22Rv1 (cell line): ENCODE measurements around the gene MORC3.

Experiments
- H3K27ac ChIP-seq: fragments of 450-650 bp; 2 replicates; pipeline ENCODE4 v1.5.1; 2017
- CTCF ChIP-seq: fragments of 450-650 bp; IDR thresholded peaks from 2 replicates; pipeline ENCODE4 v1.5.1; 2017; ENCODE audit warnings: mild to moderate bottlenecking
- ZFX ChIP-seq: fragments of 450-650 bp; IDR thresholded peaks from 2 replicates; pipeline ENCODE4 v1.6.1; 2017; ENCODE audit warnings: antibody characterized with exemption, borderline replicate concordance

The MORC3 gene

DNA sequence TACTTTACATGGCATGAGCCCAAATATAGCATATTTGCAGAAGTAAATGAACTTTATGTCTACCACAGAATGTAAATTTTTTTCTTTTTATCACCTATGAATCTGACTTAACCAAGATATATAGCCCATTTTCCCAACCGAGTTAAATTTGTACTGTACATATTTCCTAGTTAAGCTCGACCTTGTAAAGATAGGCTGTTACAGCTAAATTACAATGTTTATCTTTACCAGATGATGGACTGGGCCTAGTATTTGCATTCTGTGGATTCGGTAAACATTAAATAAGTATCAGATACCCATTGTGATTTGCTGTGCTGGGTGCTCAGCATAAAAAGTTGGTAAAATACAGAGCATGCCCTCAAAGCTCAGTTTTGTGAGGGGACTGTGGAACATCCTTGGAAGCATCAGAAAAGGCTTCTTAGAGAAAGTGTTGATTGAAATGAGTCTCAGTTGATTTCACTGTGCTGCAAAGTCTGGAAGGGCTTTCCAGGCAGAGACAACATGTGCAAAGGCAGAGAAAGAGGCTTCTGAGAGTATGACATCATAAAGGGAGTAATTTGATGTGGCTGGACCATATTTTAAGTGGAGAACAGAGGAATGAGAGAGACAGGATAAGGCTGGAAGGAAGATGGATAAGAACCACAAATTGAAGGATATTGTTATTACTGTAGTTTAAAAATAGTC is 27.4 kb downstream of the MORC3 start:
- H3K27ac ChIP-seq = peak overlapping the region; percentile 45
- TF ChIP-seq ZFX = no peak
- TF ChIP-seq CTCF = no peak

GRCh38 chr21:36347962-36348328 is 27.9 kb downstream of the MORC3 start:
- H3K27ac ChIP-seq = peak overlapping the region; percentile 45; the same call in 1 of the 2 replicates
- TF ChIP-seq CTCF (no peak), ZFX (no peak)

DNA sequence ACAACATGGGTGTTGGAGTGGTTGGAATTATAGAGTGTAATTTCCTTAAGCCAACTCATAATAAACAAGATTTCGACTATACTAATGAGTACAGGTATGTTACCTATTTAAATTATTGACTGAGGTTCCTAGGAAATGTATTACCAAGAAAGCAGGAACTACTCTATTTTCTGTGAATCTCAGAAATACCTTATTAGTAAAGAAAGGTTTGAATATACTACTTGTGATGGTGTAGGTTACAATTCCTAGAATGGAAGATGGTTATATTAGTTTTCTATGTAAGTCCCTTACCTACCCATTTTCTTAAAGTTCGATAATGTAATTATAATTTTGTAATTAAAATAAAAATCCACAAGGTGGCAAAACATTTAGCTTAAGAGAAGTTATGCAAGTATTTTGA is 29.3 kb downstream of the MORC3 start:
- no peak overlapping the region for H3K27ac ChIP-seq
- TF ChIP-seq ZFX (no peak), CTCF (no peak)

- TF ChIP-seq ZFX (no peak), CTCF (no peak)
- H3K27ac ChIP-seq = no peak overlapping the region
These were observed 30.4 kb downstream of the MORC3 start for GRCh38 chr21:36350282-36350910.

DNA sequence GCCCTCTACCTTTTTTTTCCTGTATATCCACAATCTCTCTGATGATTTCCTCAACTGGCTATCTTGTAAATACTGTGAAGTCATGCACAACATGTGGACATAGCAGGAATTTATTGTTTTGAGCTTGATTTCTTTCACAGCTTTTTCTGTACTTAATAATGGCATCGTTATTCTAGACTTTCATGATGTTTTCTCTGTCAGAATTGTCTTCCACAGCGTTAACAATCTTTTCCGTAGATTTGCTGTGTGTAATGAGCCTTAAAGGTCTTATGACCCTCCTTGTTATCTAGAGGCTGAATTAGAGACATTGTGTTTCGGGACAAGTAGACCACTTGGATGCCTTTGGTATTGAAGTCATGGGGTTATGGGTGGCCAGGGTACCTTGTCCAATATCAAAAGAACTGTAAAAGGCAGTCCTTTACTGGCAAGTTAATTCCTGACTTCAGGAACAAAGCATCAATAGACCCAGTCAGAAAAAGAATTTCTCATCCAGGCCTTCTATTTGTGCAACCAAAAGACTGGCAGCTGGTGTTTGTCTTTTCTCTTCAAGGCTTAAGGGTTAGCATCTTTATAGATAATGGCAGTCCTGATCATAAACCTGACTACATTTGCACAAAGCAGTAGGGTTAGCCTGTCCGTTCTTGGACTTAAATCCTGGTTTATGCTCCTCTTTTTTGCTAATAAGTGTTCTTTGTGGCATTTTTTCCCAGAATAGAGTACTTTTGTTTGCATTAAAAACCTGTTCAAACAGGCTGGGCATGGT is 35.1 kb downstream of the MORC3 start:
- TF ChIP-seq ZFX = no peak
- TF ChIP-seq CTCF = no peak
- no peak overlapping the region for H3K27ac ChIP-seq

- TF ChIP-seq CTCF (no peak), ZFX (no peak)
These were observed 35.9 kb downstream of the MORC3 start for GRCh38 chr21:36355868-36356267.

GRCh38 chr21:36359185-36359584 is 39.2 kb downstream of the MORC3 start:
- no peak overlapping the region for H3K27ac ChIP-seq
- TF ChIP-seq CTCF = no peak
- no peak for TF ChIP-seq ZFX

More at GRCh38 chr21:36355868-36356267, 35.9 kb downstream of the MORC3 start:
- H3K27ac ChIP-seq = no peak overlapping the region
